GM21360 (cell line): ENCODE data around the gene DAZAP2.
"Not testable (repeated sequence)": the region's sequence is repeated elsewhere in the genome, so short reads cannot be mapped to it uniquely, and the experiment has no call there.

Experiments used
- ATAC-seq: cut with Tn5 transposase; IDR thresholded peaks from one replicate; pipeline ENCODE4 v1.9.1; 2021; ENCODE audit warnings: mild to moderate bottlenecking, moderate library complexity; ENCODE audit not compliant: unreplicated experiment

The DAZAP2 gene

GRCh38 chr12:51246254-51246853, 7.7 kb downstream of the DAZAP2 start:
- ATAC-seq: no peak

DNA sequence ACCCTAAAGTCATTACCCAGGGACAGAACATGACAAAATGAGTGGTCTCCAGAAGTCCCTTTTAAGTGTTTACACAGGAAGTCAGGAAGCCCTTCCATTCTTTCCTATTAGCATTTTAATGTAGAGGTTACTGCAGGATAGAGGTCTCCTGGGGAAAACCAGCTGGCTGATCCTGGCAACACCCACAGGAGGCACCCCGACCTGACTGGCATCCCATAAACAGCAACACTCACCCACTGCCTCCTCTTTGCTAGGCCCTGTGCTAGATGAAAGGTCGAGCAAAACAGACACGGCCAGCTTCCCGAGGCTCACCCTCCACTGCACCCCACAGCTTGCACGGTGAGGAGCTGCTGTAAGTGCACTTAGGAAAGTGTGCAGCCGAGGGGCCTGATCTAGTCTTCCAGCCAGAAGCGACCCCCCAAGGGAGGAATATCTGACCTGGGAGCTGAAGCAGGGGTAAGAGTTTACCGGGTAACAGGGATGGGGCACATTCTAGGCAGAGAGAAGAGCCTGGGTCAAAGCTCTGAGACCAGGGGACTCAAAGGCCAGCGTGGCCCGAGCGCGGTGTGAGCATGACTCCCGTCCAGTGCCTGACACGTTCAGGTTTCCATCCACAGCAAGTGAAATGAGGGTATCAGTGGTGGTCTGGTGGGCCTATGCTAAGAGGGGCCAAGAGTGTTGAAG, 9.0 kb downstream of the DAZAP2 start:
- no peak for ATAC-seq

GRCh38 chr12:51253276-51253675, 14.7 kb downstream of the DAZAP2 start:
- ATAC-seq: no peak

DNA sequence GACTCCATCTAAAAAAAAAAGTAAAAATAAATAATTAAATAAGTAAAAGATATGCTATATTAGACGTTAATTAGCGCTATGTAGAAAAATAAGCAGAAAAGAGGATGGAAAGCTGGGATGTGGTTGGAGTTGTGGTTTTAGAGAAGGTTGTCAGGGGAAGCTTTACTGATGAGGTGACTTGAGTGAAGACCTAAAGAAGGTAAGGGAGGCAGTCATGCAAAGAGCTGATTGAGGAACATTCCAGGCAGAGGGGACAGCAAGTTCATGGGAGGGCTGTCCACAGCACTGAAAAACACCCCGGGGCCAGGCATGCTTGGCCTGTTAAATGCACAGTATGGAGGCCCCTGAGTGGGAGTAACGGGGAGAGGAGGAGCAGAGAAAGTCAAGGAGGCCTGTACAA, 15.9 kb downstream of the DAZAP2 start:
- no peak for ATAC-seq

DNA sequence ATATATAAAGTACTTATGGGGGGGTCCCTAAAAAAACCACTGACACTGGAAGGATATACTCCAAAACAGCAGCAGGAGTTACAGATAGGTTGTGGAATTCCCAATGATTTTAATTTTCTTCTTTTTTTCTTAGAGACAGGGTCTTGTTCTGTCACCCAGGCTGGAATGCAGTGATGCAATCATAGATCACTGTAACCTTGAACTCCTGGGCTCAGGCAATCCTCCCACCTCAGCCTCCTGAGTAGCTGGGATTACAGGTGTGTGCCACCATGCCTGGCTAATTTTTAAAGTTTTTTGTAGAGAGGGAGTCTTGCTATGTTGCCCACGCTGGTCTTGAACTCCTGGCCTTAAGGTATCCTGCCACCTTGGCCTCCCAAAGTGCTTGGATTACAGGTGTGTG, 21.0 kb downstream of the DAZAP2 start:
- ATAC-seq: not testable (repeated sequence)

- no peak for ATAC-seq
Measured at GRCh38 chr12:51262758-51263177, 24.1 kb downstream of the DAZAP2 start.

DNA sequence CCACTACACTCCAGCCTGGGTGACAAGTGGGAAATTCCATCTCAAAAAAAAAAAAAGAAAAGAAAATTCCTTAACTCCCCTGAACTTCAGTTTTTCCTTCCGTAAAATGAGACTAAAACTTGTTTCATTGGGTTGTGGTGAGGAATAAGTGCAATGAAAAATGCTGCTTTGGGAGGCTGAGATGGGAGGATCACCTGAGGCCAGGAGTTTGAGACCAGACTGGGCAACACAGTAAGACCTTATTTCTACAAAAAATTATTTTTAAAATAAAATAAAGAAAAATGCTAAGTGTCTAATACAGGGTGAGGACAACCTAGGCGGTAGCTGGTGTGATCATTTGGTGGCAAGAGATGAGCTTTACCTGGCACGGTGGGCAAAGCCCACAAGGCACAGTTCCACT, 24.7 kb downstream of the DAZAP2 start:
- no peak for ATAC-seq

DNA sequence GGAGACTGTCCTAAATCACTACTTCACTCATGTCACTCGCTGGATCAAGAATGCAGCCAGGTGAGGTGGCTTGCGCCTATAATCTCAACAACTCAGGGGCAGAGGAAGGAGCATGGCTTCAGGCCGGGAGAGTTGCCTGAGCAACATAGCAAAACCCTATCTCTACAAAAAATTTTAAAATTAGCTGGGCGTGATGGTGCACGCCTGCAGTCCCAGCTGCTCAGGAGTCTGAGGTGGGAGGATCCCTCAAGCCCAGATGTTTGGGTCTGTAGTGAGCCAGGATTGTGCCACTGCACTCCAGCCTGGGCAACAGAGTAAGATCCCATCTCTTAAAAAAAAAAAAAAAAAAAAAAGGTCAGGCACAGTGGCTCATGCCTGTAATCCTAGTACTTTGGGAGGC, 25.7 kb downstream of the DAZAP2 start:
- ATAC-seq: no peak

DNA sequence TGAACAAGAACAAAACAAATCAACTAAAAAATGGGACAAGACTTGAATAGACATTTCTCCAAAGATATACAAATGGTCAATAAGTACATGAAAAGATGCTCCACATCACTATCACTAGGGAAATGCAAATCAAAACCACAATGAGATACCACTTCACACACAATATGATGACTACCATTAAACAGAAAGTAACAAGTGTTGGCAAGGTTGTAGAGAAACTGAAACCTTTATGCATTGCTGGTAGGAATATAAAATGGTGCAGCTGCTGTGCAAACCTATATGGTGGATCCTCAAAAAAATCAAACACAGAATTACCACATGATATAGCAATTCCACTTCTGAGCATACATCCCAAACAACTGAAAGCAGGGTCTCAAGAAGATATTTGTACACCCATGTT, 26.4 kb downstream of the DAZAP2 start:
- ATAC-seq: no peak

GRCh38 chr12:51269174-51270066, 30.8 kb downstream of the DAZAP2 start:
- ATAC-seq: peak; percentile 18

DNA sequence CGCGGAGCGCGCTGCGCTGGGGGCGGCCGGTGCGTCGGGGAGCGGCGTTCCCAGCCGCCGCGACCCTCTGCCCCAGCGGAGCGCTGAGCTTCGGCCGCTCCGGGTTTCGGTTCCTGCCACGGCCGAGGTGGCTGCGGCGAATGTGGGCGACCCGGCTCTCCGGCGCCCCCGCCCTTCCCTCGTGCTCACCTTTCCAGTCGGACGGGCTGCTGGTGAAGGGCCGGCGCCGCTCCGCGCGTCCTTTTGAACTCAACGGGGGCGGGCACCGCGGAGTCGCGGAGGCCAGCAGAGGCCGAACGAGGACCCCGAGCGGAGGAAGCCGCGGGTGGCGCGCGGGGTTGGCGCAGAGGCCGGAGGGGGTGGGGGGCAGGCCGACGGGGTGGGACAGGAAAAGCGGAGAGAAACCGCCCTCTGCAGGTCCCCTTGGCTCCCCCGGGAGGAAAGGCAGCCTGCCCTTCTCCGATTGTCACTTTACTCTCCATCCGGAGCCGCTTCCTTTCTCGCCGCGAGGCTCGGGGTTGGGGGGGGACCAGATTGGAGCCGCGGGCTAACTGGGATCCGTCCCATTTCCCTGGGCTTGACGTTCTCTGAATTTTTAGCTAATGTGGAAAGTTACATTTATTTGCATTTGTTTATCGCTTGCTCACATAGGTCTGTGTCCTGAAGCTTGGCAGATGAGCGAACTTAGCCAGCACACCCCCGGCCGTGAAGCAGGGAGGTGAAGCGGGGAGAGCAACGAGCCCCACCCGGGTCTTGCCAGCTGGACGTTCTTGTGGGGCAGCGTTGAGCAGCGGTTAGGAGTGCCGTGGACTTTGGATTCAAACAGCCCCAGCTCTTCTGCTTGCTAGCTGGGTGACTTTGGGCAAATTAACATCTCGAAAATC, 31.7 kb downstream of the DAZAP2 start, which contains the start of gene SMAGP:
TSS of gene SMAGP (minus strand) at position 349 of the 884 bp plus-strand sequence. CDS start 1,137 bp downstream, outside the sequence.
- peak; percentile 65 for ATAC-seq

DNA sequence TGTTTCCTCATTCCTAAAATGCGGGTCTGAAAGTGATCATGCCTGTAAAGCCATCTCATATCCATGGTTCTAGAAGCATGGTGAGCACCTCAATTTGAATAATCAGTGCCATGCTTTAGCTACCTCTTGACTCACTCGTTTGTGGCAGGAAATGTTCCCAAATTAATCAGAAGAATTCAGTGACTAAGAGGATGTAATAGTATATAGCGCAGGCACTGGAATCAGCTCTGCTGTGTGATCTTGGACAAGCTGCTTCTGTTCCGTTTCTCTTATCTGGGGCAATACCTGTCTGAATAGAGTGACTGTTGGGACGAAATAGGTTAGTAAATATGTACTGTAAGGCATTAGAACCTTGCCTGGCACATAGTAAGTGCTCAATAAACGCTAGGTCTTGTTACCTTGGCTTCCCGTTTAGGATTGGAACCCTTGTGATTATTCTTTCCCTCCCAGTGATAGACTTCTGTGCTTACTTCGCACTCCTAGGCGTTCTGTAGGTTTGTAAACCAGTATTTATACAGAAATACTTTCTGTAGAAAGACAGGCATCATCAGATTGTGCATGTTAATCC, 32.4 kb downstream of the DAZAP2 start:
- ATAC-seq: no peak

DNA sequence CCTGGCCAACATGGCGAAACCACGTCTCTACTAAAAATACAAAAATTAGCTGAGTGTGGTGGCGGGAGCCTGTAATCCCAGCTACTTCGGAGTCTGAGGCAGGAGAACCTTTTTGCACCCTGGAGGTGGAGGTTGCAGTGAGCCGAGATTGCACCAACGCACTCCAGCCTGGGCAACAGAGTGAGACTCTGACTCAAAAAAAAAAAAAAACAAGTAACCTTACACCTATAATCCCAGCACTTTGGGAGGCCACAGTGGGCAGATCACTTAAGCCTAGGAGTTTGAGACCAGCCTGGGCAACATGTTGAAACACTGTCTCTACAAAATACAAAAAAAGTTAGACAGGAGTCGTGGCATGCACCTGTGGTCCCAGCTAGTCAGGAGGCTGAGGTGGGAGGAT, 34.2 kb downstream of the DAZAP2 start:
- ATAC-seq: not testable (repeated sequence)

DNA sequence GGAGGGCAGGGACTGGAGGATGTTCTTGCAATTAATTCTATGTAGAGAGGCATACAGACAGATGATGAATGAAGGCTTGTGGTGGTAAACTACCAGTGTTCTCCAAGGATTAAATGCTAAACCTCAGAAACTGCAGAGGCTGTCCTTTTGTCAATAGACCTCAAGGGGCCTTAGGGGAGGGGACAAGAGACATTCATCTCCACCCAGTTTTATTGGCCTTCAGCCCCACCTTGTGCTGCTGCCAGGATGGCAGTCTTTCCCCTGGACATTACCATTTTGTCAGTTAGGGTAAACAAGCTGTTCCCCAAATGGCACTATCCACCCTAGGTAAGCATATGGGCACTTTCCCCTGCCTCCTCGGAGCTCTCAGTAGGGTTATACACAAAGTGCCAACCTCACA, 36.5 kb downstream of the DAZAP2 start:
- ATAC-seq: no peak

- ATAC-seq: no peak
Measured at GRCh38 chr12:51281202-51281924, 42.7 kb downstream of the DAZAP2 start.

DNA sequence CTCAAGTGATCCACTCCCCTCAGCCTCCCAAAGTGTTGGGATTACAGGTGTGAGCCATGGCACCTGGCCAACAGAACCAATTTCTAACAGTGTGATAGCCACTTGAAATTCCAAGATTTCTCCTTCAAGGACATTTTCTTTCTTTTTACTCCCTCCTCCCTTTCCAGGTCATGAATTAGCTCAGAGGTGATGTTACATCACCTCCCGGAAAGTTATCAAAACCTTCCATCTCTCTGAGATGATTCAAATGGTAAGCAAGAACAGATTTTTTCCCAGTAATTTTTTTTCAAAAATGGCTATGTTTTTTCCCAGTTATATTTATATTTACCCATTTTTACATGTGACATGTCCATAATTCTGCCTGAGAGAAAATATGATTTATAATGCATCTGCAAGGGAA, 47.2 kb downstream of the DAZAP2 start:
- ATAC-seq: no peak

GRCh38 chr12:51291603-51292513, 53.2 kb downstream of the DAZAP2 start:
- not testable (repeated sequence) for ATAC-seq
